Measurements from ENCODE around the gene HIGD1B. TPM values are rescaled to one million over a fixed set of nuclear protein-coding genes. Genes with fewer than 3 reads are reported as not detected.
A peak's percentile ranks its signal among the peaks of the same experiment; 100 is the strongest.

HIGD1B gene
- total and polyA plus RNA-seq, 9 donors = 1.1 to 6.8 (median 2.0) TPM

- 82 to 90% (median 86%) methylated on average over 10 of the region's 10 CpGs for WGBS, 3 donors
- Histone ChIP-seq H3K27me3 (no peaks in the 10 kb centered on the region), H3K4me3 (no peak overlapping the region), H3K36me3 (no peaks in the 10 kb centered on the region), H3K9me3 (no peaks in the 10 kb centered on the region), H3K27ac (no peak overlapping the region), H3K4me1 (ENCODE audit: insufficient read depth) (peaks cover 4% of the 10 kb centered on the region)
- no peak for DNase-seq
- no peak for TF ChIP-seq EP300 (IDR thresholded peaks at IDR 0.05)
- TF ChIP-seq, protein P1, sequence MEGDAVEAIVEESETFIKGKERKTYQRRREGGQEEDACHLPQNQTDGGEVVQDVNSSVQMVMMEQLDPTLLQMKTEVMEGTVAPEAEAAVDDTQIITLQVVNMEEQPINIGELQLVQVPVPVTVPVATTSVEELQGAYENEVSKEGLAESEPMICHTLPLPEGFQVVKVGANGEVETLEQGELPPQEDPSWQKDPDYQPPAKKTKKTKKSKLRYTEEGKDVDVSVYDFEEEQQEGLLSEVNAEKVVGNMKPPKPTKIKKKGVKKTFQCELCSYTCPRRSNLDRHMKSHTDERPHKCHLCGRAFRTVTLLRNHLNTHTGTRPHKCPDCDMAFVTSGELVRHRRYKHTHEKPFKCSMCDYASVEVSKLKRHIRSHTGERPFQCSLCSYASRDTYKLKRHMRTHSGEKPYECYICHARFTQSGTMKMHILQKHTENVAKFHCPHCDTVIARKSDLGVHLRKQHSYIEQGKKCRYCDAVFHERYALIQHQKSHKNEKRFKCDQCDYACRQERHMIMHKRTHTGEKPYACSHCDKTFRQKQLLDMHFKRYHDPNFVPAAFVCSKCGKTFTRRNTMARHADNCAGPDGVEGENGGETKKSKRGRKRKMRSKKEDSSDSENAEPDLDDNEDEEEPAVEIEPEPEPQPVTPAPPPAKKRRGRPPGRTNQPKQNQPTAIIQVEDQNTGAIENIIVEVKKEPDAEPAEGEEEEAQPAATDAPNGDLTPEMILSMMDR (IDR thresholded peaks at IDR 0.05) = no peak
- TF ChIP-seq POLR2A (IDR thresholded peaks at IDR 0.05) = no peak
- intact Hi-C loops (cut with DNase I) = no loop called here
Measured at GRCh38 chr17:44887971-44888954, 40.6 kb downstream of the HIGD1B start.

- Histone ChIP-seq H3K9me3 (no peaks in the 10 kb centered on the region), H3K36me3 (no peaks in the 10 kb centered on the region), H3K4me3 (no peak overlapping the region), H3K27ac (no peak overlapping the region), H3K4me1 (ENCODE audit: insufficient read depth) (peaks cover 4% of the 10 kb centered on the region), H3K27me3 (no peaks in the 10 kb centered on the region)
- 27 to 41% (median 38%) methylated on average over 7 of the region's 7 CpGs for WGBS, 3 donors
- TF ChIP-seq EP300 (IDR thresholded peaks at IDR 0.05) (no peak), POLR2A (IDR thresholded peaks at IDR 0.05) (no peak)
- TF ChIP-seq, protein P1 (IDR thresholded peaks at IDR 0.05) = no peak
- intact Hi-C loops (cut with DNase I) = no loop called here
- DNase-seq = no peak
Measured at GRCh38 chr17:44889003-44889402, 41.3 kb downstream of the HIGD1B start.

DNA sequence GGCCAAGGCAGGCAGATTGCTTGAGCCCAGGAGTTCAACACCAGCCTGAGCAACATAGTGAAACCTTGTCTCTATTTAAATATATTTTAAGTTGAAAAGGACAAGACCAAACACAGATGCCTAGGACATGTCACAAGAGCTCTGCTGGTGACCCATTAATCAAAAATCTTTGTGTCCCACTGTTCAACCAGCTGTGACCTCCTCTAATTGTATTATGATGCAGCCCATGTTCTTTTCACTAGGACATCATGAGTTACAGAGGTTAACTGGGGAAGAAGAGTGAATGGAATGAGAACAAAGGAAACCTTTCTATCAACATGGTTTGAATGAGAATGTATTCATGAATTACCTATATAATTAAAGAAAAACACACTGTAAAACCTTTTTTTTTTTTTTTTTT lies 44.6 kb downstream of the HIGD1B start:
- Histone ChIP-seq H3K4me1 (ENCODE audit: insufficient read depth) (peaks cover 4% of the 10 kb centered on the region), H3K9me3 (no peaks in the 10 kb centered on the region), H3K27me3 (no peaks in the 10 kb centered on the region), H3K4me3 (no peak overlapping the region), H3K36me3 (no peaks in the 10 kb centered on the region), H3K27ac (no peak overlapping the region)
- intact Hi-C loops (cut with DNase I) = no loop called here
- TF ChIP-seq, protein P1 (IDR thresholded peaks at IDR 0.05) = no peak
- no peak for TF ChIP-seq EP300 (IDR thresholded peaks at IDR 0.05)
- TF ChIP-seq POLR2A (IDR thresholded peaks at IDR 0.05) = no peak
- no peak for DNase-seq

- Histone ChIP-seq H3K27ac (no peak overlapping the region), H3K4me3 (no peak overlapping the region), H3K4me1 (ENCODE audit: insufficient read depth) (peaks cover 2% of the 10 kb centered on the region), H3K36me3 (no peaks in the 10 kb centered on the region), H3K27me3 (no peaks in the 10 kb centered on the region), H3K9me3 (no peaks in the 10 kb centered on the region)
- TF ChIP-seq EP300 (IDR thresholded peaks at IDR 0.05) = no peak
- no peak for TF ChIP-seq POLR2A (IDR thresholded peaks at IDR 0.05)
- 87 to 98% (median 88%) methylated on average over 4 of the region's 4 CpGs for WGBS, 3 donors
- no peak for DNase-seq
- intact Hi-C loops (cut with DNase I) = no loop called here
Measured at GRCh38 chr17:44894642-44895041, 47.0 kb downstream of the HIGD1B start.

GRCh38 chr17:44898768-44899073 lies 51.0 kb downstream of the HIGD1B start:
- TF ChIP-seq, protein P1 (IDR thresholded peaks at IDR 0.05) = no peak
- TF ChIP-seq EP300 (IDR thresholded peaks at IDR 0.05) (no peak), POLR2A (IDR thresholded peaks at IDR 0.05) (no peak)
- no peaks in the 10 kb centered on the region for H3K9me3 ChIP-seq
- no peak for DNase-seq
- H3K4me3 ChIP-seq = peak overlapping the region; percentile 73
- peaks cover 4% of the 10 kb centered on the region for H3K4me1 ChIP-seq (ENCODE audit: insufficient read depth)
- H3K27me3 ChIP-seq = no peaks in the 10 kb centered on the region
- H3K27ac ChIP-seq = peak overlapping the region in 1 of 2 donors; percentile 93
- intact Hi-C loops (cut with DNase I) = no loop called here
- no peaks in the 10 kb centered on the region for H3K36me3 ChIP-seq
- WGBS, 3 donors = 0 to 1% (median 0%) methylated on average over 7 of the region's 7 CpGs

All from ovary (tissue), 9 donors.